Mesothelial cell of epicardium (in vitro differentiated cells): ENCODE data around the gene RPS6KC1. TPM values are rescaled to one million over a fixed set of nuclear protein-coding genes. Genes with fewer than 3 reads are reported as not detected.

Experiments
- DNase-seq, 2 experiments: peaks; one replicate each; pipeline ENCODE4 v3.0.0; 2021; ENCODE audit warnings: low spot score in 2 of 2; ENCODE audit not compliant: unreplicated experiment in 2 of 2
- H3K27ac Mint-ChIP-seq: 2 replicates; pipeline ENCODE4 v1.8.0; 2021; ENCODE audit warnings: mixed read lengths
- H3K27me3 Mint-ChIP-seq: 2 replicates; pipeline ENCODE4 v1.8.0; 2021; ENCODE audit warnings: low read depth, mixed read lengths
- H3K36me3 Mint-ChIP-seq: 2 replicates; pipeline ENCODE4 v1.8.0; 2021; ENCODE audit warnings: mixed read lengths
- H3K4me1 Mint-ChIP-seq: 2 replicates; pipeline ENCODE4 v1.8.0; 2021; ENCODE audit warnings: mixed read lengths
- H3K4me3 Mint-ChIP-seq: 2 replicates; pipeline ENCODE4 v1.8.0; 2021; ENCODE audit warnings: mild to moderate bottlenecking, moderate library complexity, mixed read lengths
- H3K9me3 Mint-ChIP-seq: 2 replicates; pipeline ENCODE4 v1.8.0; 2021; ENCODE audit warnings: mixed read lengths
- CTCF ChIP-seq: fragments of 200-600 bp; sonication (generic); IDR thresholded peaks from one replicate; pipeline ENCODE4 v1.5.0; 2021; ENCODE audit warnings: antibody characterized with exemption; ENCODE audit not compliant: unreplicated experiment
- total RNA-seq: library from RNA; stranded (reverse); gene quantifications from 3 replicates; pipeline ENCODE4 v1.2.1, GENCODE V29; 2021

RPS6KC1 gene
- total RNA-seq, 1 donor from 2014 or later: 28.5 TPM

- Mint-ChIP-seq H3K36me3 (peaks cover 2% of the 10 kb centered on the region), H3K9me3 (peaks cover 14% of the 10 kb centered on the region), H3K27ac (no peak overlapping the region), H3K27me3 (no peaks in the 10 kb centered on the region), H3K4me3 (no peak overlapping the region), H3K4me1 (peaks cover 6% of the 10 kb centered on the region)
- no peak for TF ChIP-seq CTCF
- DNase-seq: no peak
These were observed 230.7 kb downstream of the RPS6KC1 start for GRCh38 chr1:213281640-213282301.

GRCh38 chr1:213284626-213285025 lies 233.6 kb downstream of the RPS6KC1 start:
- H3K9me3 Mint-ChIP-seq: peaks cover 14% of the 10 kb centered on the region
- peaks cover 6% of the 10 kb centered on the region for H3K4me1 Mint-ChIP-seq
- no peaks in the 10 kb centered on the region for H3K27me3 Mint-ChIP-seq
- no peak for TF ChIP-seq CTCF
- H3K27ac Mint-ChIP-seq: no peak overlapping the region
- no peak overlapping the region for H3K4me3 Mint-ChIP-seq
- H3K36me3 Mint-ChIP-seq: peaks cover 2% of the 10 kb centered on the region
- no peak for DNase-seq

GRCh38 chr1:213286235-213286634 lies 235.2 kb downstream of the RPS6KC1 start:
- no peak for DNase-seq
- Mint-ChIP-seq H3K4me1 (peaks cover 6% of the 10 kb centered on the region), H3K27me3 (no peaks in the 10 kb centered on the region), H3K36me3 (peaks cover 2% of the 10 kb centered on the region), H3K9me3 (peaks cover 14% of the 10 kb centered on the region), H3K4me3 (no peak overlapping the region), H3K27ac (no peak overlapping the region)
- TF ChIP-seq CTCF: peak; percentile 25

GRCh38 chr1:213287987-213288386 lies 236.9 kb downstream of the RPS6KC1 start:
- no peak overlapping the region for H3K4me3 Mint-ChIP-seq
- no peak for TF ChIP-seq CTCF
- no peak overlapping the region for H3K27ac Mint-ChIP-seq
- no peak for DNase-seq
- H3K4me1 Mint-ChIP-seq: no peaks in the 10 kb centered on the region
- H3K36me3 Mint-ChIP-seq: peaks cover 2% of the 10 kb centered on the region
- no peaks in the 10 kb centered on the region for H3K27me3 Mint-ChIP-seq
- H3K9me3 Mint-ChIP-seq: peaks cover 14% of the 10 kb centered on the region

GRCh38 chr1:213291526-213291925 lies 240.5 kb downstream of the RPS6KC1 start:
- Mint-ChIP-seq H3K4me3 (no peak overlapping the region), H3K9me3 (peaks cover 4% of the 10 kb centered on the region), H3K27ac (no peak overlapping the region), H3K36me3 (peaks cover 1% of the 10 kb centered on the region), H3K4me1 (peaks cover 2% of the 10 kb centered on the region), H3K27me3 (no peaks in the 10 kb centered on the region)
- TF ChIP-seq CTCF: no peak
- DNase-seq: no peak
